Activated CD4-positive, CD25-positive, alpha-beta regulatory T cell (primary cell): ENCODE measurements around the gene EIF4E3.

Experiments
- DNase-seq, 4 experiments: peaks; one replicate each; lab custom pipeline; 2025; lab: John Stamatoyannopoulos, UW

The EIF4E3 gene

GRCh38 chr3:71689291-71689690 lies 35.9 kb downstream of the EIF4E3 start:
- no peak for DNase-seq

GRCh38 chr3:71688121-71688520 lies 37.1 kb downstream of the EIF4E3 start:
- no peak for DNase-seq

GRCh38 chr3:71685686-71686085 lies 39.5 kb downstream of the EIF4E3 start:
- DNase-seq, result no peak

GRCh38 chr3:71684757-71685386 lies 40.3 kb downstream of the EIF4E3 start:
- no peak for DNase-seq

GRCh38 chr3:71684046-71684756 lies 41.0 kb downstream of the EIF4E3 start:
- no peak for DNase-seq

GRCh38 chr3:71681224-71681668 lies 44.0 kb downstream of the EIF4E3 start:
- DNase-seq, result no peak

GRCh38 chr3:71680603-71681002 lies 44.6 kb downstream of the EIF4E3 start:
- DNase-seq, result no peak

GRCh38 chr3:71676931-71677330 lies 48.3 kb downstream of the EIF4E3 start:
- no peak for DNase-seq

- no peak for DNase-seq
These were observed 51.7 kb downstream of the EIF4E3 start for GRCh38 chr3:71673486-71673885.

GRCh38 chr3:71672807-71673206 lies 52.4 kb downstream of the EIF4E3 start:
- no peak for DNase-seq

- no peak for DNase-seq
These were observed 52.9 kb downstream of the EIF4E3 start for GRCh38 chr3:71672340-71672739.

GRCh38 chr3:71671216-71671845 lies 53.9 kb downstream of the EIF4E3 start:
- DNase-seq, result no peak

GRCh38 chr3:71662568-71662967 lies 62.6 kb downstream of the EIF4E3 start:
- DNase-seq, result no peak

- DNase-seq, result no peak
These were observed 63.1 kb downstream of the EIF4E3 start for GRCh38 chr3:71662056-71662455.

- DNase-seq, result no peak
These were observed 65.2 kb downstream of the EIF4E3 start for GRCh38 chr3:71659864-71660591.

- no peak for DNase-seq
These were observed 67.2 kb downstream of the EIF4E3 start for GRCh38 chr3:71657831-71658530.

GRCh38 chr3:71655061-71655460 lies 70.1 kb downstream of the EIF4E3 start:
- no peak for DNase-seq

GRCh38 chr3:71653414-71653807 lies 71.8 kb downstream of the EIF4E3 start:
- no peak for DNase-seq

GRCh38 chr3:71652781-71653413 lies 72.3 kb downstream of the EIF4E3 start:
- no peak for DNase-seq

GRCh38 chr3:71651625-71652024 lies 73.6 kb downstream of the EIF4E3 start:
- DNase-seq, result no peak

- no peak for DNase-seq
These were observed 74.8 kb downstream of the EIF4E3 start for GRCh38 chr3:71650372-71650771.
